Measurements from ENCODE around the gene GALNT2.

GALNT2 gene

DNA sequence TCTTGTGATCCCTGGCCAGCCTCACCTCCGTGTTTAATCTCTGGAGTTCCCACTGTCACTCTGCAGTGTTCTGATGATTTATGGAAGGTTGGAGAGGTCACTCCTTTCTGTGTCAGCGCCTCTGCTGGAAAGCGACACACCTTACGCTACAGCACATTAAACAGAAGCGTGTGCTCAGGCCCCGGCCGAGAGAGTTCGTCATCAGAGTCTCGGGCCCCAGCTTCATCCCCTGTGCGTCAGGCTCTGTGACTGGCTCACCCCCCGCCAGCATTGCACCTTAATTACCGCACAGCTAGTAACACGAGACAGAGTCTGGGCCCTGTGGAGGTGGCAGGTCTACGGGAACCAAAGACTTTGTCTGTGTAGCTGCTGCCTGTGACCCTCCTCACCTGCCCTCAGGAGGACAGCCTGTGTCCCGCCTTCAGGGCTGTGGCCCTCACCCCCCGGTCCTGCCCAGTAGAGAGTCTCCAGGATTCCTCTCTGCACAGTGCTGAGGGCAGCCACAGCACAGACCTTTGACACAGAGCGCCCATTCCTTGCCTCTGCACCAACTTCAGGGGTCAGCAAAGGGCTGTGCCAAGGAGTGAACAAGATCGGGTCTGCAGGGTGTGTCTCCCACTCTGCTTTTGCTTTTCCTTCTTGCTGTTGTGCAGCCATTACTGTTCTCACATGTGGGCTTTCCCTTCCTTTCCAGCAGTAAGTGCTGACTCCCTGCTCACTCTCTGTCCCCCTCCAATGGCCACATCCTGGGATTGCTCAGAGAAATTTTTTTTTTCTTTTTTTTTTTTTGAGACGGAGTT, 201.5 kb downstream of the GALNT2 start:
- no peak for DNase-seq

DNA sequence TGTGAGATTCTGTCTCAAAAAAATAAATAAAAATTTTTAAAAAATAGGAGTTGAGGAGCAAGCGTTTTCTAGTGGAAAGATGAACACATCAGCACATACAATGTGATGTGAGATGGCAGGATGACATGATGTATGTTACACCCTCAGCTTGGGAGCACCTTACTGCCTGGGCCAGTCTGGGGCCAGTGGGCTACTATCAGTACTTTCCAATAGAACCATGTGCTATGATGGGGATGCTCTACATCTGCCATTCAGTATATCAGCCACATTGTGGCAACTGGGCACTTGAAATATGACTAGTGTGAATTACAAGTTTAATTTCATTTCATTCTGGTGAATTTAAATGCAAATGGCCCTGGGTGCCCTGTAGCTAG, 203.1 kb downstream of the GALNT2 start:
- DNase-seq: no peak

DNA sequence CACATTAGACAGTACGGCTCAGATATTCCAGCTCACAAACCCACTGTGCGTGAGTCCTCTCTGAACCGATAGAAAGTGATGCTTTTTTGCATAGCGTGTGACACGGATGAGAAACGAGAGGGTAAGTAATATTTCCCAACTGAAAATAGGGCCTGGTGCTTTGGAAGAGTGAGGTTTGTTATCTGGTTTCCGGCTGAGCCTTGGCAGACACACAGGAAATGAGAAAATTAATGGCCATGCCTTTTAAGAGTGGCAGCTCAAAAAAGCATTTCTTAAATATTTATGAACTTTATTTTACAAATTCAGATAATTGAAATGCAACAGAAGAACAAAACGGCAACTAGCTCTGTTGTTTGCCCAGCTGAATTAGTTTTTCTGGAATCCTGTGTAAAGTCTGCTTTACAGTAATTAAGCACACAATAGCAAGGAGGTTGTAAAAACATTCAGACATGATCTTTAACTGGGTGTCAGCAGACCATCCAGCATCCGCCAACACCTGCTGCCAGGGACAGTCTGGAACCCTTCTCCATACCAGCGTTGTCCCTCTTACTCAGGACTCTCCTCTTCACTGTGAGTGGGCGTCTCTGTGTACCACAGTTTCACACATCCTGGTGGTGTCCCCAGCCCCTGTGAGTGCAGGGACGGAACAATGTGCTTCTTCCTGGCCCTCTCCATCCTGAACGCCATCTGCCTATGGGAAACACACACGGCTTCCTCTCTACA, 203.7 kb downstream of the GALNT2 start:
- no peak for DNase-seq

DNA sequence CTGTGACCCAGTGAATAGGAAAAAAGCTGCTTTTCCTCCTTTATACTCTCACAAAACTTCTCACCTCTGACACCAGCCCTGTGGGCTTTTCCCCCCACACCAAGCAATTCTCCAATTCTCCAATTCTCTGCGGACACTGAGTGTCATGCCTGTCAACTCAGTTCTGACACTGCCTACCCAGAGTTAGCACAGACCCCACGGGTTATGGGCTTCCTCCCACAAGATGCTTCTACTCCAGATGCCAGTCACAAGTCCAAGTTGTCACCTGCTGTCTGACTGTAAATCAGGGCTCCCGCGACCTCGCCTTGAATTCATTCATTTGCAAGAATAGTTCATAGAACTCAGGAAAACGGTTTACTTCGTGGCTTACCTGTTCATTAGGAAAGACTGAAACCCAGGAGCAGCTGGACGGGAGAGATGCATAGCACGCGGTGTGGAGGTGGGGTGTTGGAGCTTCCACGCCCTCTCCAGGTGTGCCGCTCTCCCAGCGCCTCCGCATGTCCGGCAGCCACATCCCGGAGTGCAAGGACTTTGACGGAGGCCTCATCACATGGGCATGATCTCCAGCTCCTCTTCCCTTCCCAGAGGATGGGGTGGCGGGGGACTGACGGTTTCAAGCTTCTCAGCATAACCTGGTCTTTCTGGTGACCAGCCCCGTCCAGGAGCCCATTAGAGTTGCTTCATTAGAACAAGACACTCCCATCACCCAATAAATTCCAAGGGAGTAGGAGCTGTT, 204.4 kb downstream of the GALNT2 start:
- DNase-seq: no peak

DNA sequence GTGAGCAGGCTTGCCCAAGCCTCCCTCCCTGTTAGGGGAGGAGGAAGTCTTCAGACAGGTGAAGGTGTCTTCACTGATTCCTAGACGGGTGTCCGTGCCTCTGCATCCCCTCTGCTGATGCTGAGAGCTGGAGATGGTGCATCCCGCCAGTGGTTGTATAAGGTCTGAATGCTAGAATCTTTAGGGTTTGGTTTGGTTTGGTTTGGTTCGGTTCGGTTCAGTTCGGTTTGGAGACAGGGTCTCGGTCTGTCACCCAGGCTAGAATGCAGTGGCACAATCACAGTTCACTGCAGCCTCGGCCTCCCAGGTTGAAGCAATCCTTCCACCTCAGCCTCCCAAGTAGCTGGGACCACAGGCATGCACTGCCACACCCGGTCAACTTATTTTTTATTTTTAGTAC, 205.5 kb downstream of the GALNT2 start:
- DNase-seq: no peak

DNA sequence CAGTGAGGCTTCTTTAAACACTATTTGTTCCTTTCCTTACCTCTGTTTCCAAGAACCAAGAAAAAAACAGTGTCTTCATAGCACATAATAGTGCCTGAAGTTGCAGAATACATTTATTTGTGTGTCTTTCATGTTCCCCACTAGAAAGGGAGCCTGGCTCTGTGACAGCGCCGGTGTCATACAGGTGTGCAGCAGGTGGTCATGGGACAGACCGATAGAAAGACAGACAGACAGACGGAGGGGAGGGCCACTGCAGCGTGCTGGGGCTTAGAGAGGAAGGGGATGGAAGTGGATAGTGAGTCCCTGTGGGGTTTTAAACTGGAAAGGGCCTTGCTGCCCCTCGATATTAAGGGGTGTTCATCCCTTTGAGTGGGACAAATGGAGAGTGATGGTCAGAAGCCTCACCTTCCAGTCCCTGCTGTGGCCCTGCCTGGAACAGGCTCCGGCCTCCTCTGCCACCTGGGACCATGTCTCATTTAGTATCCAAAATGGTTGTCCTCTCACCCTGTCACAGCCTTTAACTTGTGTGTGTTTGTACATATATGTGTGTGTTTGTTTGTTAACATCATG, 206.2 kb downstream of the GALNT2 start:
- no peak for DNase-seq

DNA sequence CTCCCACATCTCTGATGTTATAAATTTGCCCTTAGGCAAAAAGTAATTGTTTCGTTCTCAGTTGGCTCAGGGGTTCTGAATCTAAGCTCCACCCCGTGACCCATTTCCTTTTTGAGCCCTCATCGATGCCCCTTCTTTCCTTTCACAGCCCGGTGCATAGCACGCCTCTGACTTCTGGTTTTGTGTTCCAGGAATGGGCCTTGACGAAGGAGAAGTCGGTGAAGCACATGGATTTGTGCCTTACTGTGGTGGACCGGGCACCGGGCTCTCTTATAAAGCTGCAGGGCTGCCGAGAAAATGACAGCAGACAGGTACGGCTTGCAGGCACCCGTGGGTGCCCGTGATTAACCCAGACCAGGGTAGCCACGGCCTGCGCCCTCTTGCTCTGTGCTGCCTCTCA, 207.2 kb downstream of the GALNT2 start:
- DNase-seq: no peak

DNA sequence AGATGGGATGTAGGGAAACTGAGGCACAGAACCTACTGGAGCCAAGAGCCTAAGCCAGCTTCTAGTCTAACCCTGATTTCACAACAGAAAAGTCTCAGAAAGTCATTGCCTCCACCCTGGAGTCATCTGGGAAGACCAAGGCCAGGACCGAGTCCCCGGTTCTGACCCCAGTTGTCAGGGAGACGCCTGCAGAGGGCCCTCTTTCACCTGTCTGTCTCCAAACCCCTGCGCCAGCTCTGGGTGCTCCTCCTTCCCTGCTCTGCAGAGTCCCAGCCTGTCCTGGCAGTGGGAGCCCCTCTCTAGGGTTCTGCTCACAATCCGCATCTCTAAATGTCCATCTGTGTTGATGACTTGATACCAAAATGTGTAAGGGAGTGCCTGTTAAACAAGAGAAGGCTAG, 209.4 kb downstream of the GALNT2 start:
- DNase-seq: no peak

DNA sequence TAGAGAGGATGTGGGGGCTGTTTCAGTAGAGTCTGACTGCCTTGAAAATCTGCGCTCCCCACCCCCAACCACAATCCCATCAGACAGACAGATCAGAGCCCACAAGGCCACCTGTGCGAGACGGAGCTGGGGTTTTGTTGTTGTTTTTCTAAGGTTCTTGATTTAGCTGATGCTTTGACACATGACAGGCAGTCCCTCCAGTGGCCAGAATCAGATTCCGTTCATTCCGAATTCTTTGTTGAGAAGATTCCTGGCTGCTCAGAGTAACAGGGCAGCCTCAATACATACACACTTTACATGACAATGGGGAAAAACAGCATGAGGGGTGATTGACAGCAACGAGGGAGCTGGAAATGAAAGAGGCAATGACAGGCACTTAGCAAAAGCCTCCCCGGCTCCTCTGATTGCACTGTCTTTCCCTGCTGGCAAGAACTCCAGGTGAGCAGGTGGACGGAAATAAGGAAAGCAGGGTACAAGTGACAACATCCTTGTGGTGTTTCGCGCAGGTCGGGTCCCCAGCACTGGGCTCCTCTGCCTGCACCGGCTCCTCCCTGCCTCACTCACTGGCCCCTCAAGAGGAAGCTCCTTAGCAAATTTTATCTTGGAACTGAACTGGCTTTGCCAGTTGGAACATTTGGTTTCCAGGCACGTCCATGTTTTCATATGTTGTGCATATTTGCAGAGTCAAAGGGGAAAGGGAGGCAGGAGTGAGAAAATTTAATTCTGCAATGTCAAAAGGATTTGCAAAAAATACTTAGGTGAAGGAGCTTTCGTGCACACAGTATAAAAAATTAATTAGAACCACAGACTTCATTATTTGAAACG, 210.4 kb downstream of the GALNT2 start:
- no peak for DNase-seq

DNA sequence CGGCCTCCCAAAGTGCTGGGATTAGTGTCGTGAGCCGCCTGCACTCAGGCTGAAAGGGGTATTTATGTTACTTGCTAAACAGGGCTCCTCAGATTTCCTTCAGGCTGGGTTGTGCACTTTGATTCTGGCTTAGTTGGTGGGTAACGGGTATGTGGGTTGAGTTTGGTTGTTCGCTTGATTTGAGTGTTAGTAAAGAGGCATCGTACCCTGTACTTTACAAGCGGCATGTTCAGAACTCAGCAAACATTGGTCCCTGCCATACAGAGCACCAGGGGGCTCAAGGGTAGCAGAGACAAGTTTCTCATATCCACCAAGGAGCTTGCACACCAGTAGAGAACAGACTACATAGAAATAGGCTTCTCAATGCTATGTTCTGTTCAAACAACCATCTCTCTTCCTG, 211.3 kb downstream of the GALNT2 start:
- no peak for DNase-seq

DNA sequence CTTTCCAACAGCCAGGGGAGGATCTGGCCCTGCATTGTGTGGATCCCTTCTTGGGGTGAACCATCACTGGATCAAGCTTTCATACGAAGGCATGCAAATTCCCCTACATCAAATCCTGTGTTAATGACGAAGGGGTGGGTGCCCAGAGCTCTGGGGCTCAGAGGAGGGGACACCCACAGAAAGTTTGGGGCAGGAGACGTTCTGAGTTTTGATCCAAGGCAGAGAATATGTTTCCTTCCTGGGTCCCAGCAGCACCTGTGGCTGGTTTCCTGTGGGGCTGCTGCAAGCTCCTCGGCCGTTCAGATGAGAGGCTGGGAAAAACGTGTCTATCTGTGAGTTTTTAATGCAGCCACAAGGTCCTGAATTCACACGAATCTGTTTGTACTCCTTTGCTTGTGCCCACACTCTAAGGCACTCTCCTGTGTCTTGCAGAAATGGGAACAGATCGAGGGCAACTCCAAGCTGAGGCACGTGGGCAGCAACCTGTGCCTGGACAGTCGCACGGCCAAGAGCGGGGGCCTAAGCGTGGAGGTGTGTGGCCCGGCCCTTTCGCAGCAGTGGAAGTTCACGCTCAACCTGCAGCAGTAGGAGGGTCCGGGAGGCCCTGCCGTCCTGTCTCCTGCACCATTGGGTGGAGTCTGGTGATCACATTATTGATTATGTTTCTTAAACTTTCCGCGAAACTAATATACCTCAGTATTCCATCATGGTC, 212.0 kb downstream of the GALNT2 start:
- DNase-seq: no peak

DNA sequence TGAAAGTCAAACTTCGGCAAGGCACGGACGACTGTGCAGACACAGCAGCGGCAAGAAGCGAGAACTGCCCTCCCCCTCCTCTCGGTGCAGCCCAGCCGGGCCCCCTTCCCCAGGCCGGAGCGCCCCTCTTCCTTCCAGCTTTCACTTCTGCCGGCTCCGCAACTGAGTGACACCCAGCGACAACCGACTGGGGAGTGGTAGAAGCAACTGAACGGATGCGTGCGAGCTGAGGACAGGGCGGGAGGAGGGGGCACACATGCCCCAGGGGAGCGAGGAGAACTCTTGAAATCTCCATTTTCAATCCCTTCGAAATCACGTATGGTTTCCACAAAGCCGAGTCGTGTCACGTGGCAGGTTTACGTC, 212.5 kb downstream of the GALNT2 start:
- no peak for DNase-seq

DNA sequence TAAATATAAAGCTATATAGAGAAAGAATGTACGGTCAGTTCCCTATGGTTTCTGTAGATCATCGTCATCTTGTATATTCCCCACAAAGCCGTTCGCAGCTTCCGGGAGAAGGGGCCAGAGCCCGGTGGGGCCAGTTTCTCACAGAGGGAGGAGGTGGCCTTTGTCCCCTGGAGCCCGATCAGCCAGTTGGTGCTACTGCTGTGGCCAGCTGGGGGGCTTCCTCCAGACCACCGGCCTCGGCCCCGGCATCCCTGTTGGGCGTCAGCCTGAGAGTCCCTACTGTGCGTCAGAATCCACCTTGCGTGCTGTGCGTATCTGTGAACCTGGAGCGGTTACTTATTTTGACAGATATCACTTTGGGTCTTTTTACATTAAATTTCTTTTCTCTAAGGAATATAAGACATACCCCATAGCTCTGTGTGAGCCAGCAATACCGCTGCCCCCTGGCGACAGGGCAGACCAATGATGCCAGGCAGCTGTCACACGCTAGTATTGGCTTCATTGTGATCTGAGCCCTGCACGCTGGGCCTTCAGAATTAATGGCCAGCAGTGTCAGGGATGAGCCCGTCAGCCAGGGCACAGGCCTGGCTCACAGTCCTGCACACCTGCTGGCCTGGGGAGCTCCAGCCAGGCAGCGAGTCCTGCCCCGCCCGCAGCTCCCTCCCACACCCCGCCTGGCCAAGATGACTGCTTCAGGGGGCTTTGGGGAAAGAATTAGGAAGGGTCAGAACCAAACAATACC, 213.2 kb downstream of the GALNT2 start:
- no peak for DNase-seq

DNA sequence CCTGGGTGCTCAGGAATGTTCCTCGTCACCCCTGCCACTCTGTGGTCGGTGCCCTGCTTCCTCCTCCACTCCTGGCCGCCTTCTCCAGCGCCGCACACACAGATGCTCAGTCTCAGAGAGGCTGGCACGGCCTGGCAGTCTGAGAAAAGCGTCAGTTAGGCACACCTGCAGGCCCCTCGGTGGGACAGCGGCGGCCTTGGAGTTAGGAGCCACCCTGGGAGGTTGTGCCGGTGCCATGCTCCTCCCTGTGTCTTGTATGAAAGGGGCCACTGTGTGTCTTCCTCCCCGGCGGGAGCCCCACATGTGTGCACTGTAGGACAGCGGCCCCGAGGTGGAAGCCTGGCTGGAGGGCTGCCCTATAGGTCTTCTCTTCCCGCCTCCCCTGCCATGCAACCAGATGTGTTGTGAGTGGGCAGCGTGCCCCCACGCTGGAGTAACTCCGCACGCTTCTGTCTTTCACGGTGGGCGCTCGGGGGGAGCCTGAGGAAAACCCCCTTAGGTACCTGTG, 213.9 kb downstream of the GALNT2 start:
- no peak for DNase-seq

DNA sequence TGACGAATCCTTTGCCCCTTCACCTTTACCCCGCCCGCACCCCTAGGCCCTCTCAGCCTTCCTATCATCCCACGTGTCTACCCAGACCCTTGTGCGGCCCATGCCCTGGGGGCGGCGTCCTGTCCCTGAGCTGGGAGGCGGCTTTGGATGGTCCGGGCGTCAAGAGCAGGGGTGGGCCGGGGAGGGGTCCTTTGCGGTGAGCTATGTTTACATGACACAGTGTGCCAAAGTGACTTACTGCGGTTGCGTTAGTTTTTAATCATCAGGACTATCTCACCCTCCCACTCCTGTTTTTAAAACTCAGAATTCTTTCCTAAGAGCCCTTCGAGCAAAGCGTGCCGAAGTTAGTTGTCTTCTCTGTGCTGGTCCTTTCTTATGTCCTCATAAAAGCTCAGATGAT, 214.5 kb downstream of the GALNT2 start:
- DNase-seq: no peak

DNA sequence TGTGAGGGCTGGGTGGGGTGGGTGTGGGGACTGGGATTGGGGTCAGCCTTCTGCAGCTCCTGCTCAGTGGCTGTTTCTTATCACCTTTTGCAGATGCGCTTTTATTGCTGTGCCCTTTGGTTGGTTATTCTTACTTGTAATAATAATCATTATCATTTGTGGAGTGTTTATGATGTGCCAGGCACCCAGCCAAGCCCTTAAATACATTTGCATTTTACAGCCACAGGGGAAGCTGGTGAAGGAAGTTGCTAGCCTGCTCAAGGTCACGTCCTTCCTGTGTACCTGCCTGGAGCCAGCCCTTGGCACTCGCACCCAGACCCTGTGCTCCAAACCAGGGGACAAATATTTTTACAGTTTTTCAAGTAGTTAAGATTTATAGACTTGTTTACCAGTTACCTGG, 215.1 kb downstream of the GALNT2 start:
- no peak for DNase-seq

DNA sequence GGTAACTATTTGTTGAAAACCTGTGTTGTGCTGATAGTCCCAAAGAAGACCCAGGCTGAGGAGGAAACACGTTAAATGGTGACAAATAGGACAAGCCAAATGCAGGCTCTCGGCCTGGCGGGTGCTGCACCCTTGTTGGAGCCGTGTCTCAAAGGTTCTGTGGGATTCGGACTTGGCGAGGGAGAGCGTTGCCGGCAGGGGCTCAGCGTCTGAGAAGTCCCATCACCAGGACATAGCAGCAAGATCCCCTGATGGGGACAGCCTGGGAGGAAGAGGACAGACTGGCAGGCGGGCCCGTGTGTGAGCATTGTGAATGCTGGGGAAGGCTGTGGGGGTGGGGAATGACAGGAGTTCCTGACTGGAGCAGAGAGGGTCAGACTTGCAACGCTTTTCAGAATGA, 216.6 kb downstream of the GALNT2 start:
- DNase-seq: no peak

DNA sequence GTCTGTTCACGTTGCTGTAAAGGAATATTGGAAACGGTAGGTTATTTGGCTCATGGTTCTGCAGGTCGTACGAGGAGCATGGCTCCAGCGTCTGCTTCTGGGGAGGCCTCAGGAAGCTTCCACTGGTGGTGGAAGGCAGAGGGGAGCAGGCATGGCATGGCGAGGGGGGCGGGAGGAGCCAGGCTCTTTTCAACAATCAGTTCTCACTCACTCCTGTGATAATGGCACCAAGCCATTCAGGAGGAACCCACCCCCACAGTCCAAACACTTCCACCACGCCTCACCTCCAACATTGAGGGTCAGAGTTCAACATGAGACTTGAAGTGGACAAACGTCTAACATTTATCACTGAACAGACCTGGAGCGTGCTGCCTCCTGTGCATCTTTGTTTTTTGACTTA, 217.9 kb downstream of the GALNT2 start:
- no peak for DNase-seq

DNA sequence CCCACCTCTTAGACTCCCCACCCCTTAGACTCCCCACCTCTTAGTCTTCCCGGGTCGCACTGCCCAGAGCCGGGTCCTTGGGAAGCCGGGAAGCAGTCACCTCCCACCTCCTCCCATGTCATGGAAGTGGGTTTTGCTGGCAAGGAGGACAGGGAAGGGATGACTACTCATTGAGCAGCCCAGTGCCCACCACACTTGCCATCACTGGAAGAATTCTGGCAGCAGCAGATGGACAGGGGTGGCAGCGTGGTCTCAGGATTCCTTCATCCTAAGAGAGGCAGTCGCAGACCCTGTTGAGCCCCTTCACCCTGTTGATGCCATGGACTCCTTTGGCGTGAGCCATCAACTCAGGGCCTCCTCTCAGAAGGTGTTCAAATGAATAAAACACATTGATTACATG, 218.3 kb downstream of the GALNT2 start:
- DNase-seq: no peak

DNA sequence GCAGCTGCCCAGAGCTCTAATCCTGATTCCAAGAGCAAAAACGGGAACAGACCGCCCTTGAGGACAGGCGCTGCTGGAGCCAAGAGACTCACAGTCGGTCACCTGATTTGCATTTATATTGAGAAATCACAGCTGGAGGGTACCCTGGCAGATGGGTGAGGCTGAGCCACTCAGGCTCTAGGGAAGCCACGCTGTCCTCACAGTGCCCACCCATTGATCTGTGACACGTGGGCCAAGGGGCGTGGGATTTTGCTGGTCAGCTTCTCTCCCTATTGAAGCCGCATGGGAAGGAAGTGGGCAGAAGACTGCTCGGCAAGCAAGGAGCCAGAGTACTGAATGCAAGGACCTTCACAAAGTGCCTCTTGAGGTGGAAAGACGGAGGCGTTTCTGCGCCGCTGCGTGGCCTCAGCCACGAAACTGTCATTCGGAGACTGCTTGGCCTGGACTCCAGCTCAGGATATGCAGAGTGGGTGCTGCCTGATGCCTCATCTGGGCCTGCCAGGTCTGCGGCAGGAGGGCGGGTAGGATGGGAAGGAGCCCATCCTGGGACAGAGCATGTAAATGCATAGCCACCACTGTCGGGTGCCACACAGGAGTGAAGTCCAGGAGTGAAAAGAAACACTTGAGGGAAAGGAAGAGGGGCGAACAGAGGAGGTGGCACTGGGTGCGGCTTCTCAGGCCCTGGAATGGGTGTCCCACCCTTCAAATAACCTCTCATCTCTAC, 219.3 kb downstream of the GALNT2 start:
- DNase-seq: no peak

DNA sequence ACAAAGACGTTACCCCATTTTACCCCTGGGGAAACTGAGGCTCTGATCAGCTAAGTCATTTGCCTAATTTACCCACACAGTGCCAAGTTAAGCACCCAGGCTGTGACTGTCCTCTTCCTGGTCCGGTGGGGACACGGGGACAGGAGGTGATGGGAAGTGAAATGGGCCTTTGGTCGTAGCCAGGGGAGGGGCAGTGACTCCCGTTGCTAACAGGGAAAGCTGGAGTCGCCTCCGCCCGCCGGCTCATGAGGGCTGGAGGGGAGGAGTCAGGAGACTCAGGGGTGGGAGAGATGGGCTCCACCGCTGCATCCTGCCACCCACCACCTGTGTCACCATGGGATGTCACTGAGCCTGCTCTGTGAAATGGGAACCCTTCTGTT, 219.8 kb downstream of the GALNT2 start:
- DNase-seq: no peak
